C4-2B (cell line): ENCODE data around the gene PVRIG.
"Not testable (repeated sequence)": the region's sequence is repeated elsewhere in the genome, so short reads cannot be mapped to it uniquely, and the experiment has no call there.

ENCODE experiments used
- H3K27ac ChIP-seq: fragments of 450-650 bp; 2 replicates; pipeline ENCODE4 v1.5.1; 2017
- CTCF ChIP-seq: fragments of 450-650 bp; conservative IDR thresholded peaks from 2 replicates; pipeline ENCODE4 v1.5.1; 2017; ENCODE audit warnings: mild to moderate bottlenecking
- ZFX ChIP-seq: fragments of 450-650 bp; IDR thresholded peaks from 2 replicates; pipeline ENCODE4 v1.6.1; 2017

The PVRIG gene

GRCh38 chr7:100176096-100177044, 43.4 kb upstream of the PVRIG start:
- TF ChIP-seq ZFX (no peak), CTCF (no peak)
- H3K27ac ChIP-seq: peak overlapping the region; percentile 53

GRCh38 chr7:100177045-100178001, 42.4 kb upstream of the PVRIG start, which contains the start of the genes GPC2 and STAG3:
GPC2 (minus strand) TSS chr7:100177381; CDS start chr7:100177199, 182 bp downstream.
STAG3 (plus strand) TSS chr7:100177918; CDS start chr7:100180557, 2,639 bp downstream.
- TF ChIP-seq ZFX (no peak), CTCF (no peak)
- H3K27ac ChIP-seq: peak within 1 kb of the TSS; percentile 53

- H3K27ac ChIP-seq: not testable (repeated sequence)
Measured at GRCh38 chr7:100180084-100180483, 39.7 kb upstream of the PVRIG start.

- not testable (repeated sequence) for H3K27ac ChIP-seq
Measured at GRCh38 chr7:100182616-100183015, 37.1 kb upstream of the PVRIG start.

GRCh38 chr7:100183090-100183489, 36.7 kb upstream of the PVRIG start:
- H3K27ac ChIP-seq: not testable (repeated sequence)

- no peak overlapping the region for H3K27ac ChIP-seq
Measured at GRCh38 chr7:100185726-100186125, 34.0 kb upstream of the PVRIG start.

GRCh38 chr7:100189061-100189460, 30.7 kb upstream of the PVRIG start:
- no peak overlapping the region for H3K27ac ChIP-seq
- no peak for TF ChIP-seq ZFX

More at GRCh38 chr7:100185726-100186125, 34.0 kb upstream of the PVRIG start:
- no peak for TF ChIP-seq CTCF
- no peak for TF ChIP-seq ZFX

GRCh38 chr7:100190048-100190711, 29.6 kb upstream of the PVRIG start:
- TF ChIP-seq CTCF: peak; percentile 49
- no peak for TF ChIP-seq ZFX
- no peak overlapping the region for H3K27ac ChIP-seq

GRCh38 chr7:100191775-100192174, 28.0 kb upstream of the PVRIG start:
- no peak for TF ChIP-seq ZFX
- TF ChIP-seq CTCF: no peak
- H3K27ac ChIP-seq: no peak overlapping the region

- not testable (repeated sequence) for H3K27ac ChIP-seq
Measured at GRCh38 chr7:100192281-100192862, 27.4 kb upstream of the PVRIG start.
